GM18867 (cell line): ENCODE results near the gene USP37.
"Not testable (repeated sequence)": the region's sequence is repeated elsewhere in the genome, so short reads cannot be mapped to it uniquely, and the experiment has no call there.

ENCODE experiments used
- ATAC-seq: cut with Tn5 transposase; IDR thresholded peaks from one replicate; pipeline ENCODE4 v1.9.1; 2021; ENCODE audit warnings: mild to moderate bottlenecking, moderate library complexity; ENCODE audit not compliant: unreplicated experiment

USP37 gene

GRCh38 chr2:218557941-218558340 lies 10.2 kb downstream of the USP37 start:
- ATAC-seq = no peak

- ATAC-seq = no peak
Measured at GRCh38 chr2:218555527-218555926, 12.6 kb downstream of the USP37 start.

GRCh38 chr2:218554225-218554624 lies 13.9 kb downstream of the USP37 start:
- not testable (repeated sequence) for ATAC-seq

GRCh38 chr2:218547978-218548377 lies 20.2 kb downstream of the USP37 start:
- no peak for ATAC-seq

- ATAC-seq = no peak
Measured at GRCh38 chr2:218547511-218547910, 20.6 kb downstream of the USP37 start.

GRCh38 chr2:218546012-218546411 lies 22.1 kb downstream of the USP37 start:
- no peak for ATAC-seq

GRCh38 chr2:218540015-218540414 lies 28.1 kb downstream of the USP37 start:
- no peak for ATAC-seq

GRCh38 chr2:218536804-218537494 lies 31.2 kb downstream of the USP37 start:
- ATAC-seq = no peak

GRCh38 chr2:218529990-218530389 lies 38.2 kb downstream of the USP37 start:
- ATAC-seq = no peak

GRCh38 chr2:218528409-218528808 lies 39.7 kb downstream of the USP37 start:
- not testable (repeated sequence) for ATAC-seq

- ATAC-seq = no peak
Measured at GRCh38 chr2:218523651-218524050, 44.5 kb downstream of the USP37 start.

- ATAC-seq = no peak
Measured at GRCh38 chr2:218518876-218519275, 49.3 kb downstream of the USP37 start.

- peak; percentile 70 for ATAC-seq
Measured at GRCh38 chr2:218517434-218518206, 50.5 kb downstream of the USP37 start.

GRCh38 chr2:218516614-218517013 lies 51.5 kb downstream of the USP37 start:
- no peak for ATAC-seq

- no peak for ATAC-seq
Measured at GRCh38 chr2:218513676-218514075, 54.5 kb downstream of the USP37 start.

GRCh38 chr2:218508299-218508698 lies 59.9 kb downstream of the USP37 start:
- peak; percentile 79 for ATAC-seq

- no peak for ATAC-seq
Measured at GRCh38 chr2:218505754-218506371, 62.3 kb downstream of the USP37 start.

- no peak for ATAC-seq
Measured at GRCh38 chr2:218501665-218502064, 66.5 kb downstream of the USP37 start.

GRCh38 chr2:218500501-218501060 lies 67.6 kb downstream of the USP37 start:
- no peak for ATAC-seq

GRCh38 chr2:218485986-218486667 lies 82.0 kb downstream of the USP37 start:
- ATAC-seq = no peak

- ATAC-seq = no peak
Measured at GRCh38 chr2:218482651-218483050, 85.5 kb downstream of the USP37 start.
